Uterus (tissue), 4 donors: ENCODE results near the gene HRAS. TPM values are rescaled to one million over a fixed set of nuclear protein-coding genes. Genes with fewer than 3 reads are reported as not detected.

ENCODE experiments used
- DNase-seq, 2 donors: peaks; one replicate each; pipeline ENCODE4 v3.0.0-alpha.2; 2019 to 2020
- H3K27ac ChIP-seq, 2 donors: fragments of 200-600 bp; sonication (generic); 1 replicate in 1 of 2; 2 replicates in 1 of 2; pipeline ENCODE4 v1.5.1; 2016 to 2018
- H3K27me3 ChIP-seq, 2 donors: fragments of 200-600 bp; sonication (generic); one replicate each; pipeline ENCODE4 v1.5.1; 2018 to 2019; ENCODE audit warnings: control low read depth in 1 of 2
- H3K36me3 ChIP-seq, 2 donors: fragments of 200-600 bp; sonication (generic); one replicate each; pipeline ENCODE4 v1.5.1; 2019; ENCODE audit warnings: control low read depth in 1 of 2
- H3K4me1 ChIP-seq, 2 donors: fragments of 200-600 bp; sonication (generic); one replicate each; pipeline ENCODE4 v1.5.1; 2018 to 2019; ENCODE audit warnings: control low read depth in 1 of 2
- H3K4me3 ChIP-seq, 2 donors: fragments of 200-600 bp; sonication (generic); 1 replicate in 1 of 2; 2 replicates in 1 of 2; pipeline ENCODE4 v1.5.1; 2018 to 2019; ENCODE audit warnings: mild to moderate bottlenecking in 1 of 2
- H3K9me3 ChIP-seq, 2 donors: fragments of 200-600 bp; sonication (generic); one replicate each; pipeline ENCODE4 v1.5.1; 2019; ENCODE audit warnings: control low read depth in 1 of 2
- POLR2A ChIP-seq, 2 donors: fragments of 450-650 bp; IDR thresholded peaks; one replicate each; pipeline ENCODE4 v1.6.1; 2016; ENCODE audit warnings: antibody characterized with exemption in 2 of 2, mild to moderate bottlenecking in 1 of 2, moderate library complexity in 1 of 2
- intact Hi-C: fragments of 100-400 bp; cut with DNase I; formaldehyde crosslinking; loops from one replicate; pipeline ENCODE4 v1.15.1; 2023; ENCODE audit warnings: low total_unique reads
- total RNA-seq, 4 donors: library from RNA; depleted of rRNA in 3 of 4; stranded (reverse); fragments of >200 nt in 3 of 4; gene quantifications; one replicate each; pipeline versions ENCODE4 v1.1.0 to v1.2.4, GENCODE V29; 2014 to 2023
- TF ChIP-seq, protein P1 (sequence below), 4 experiments: fragments of 200-600 bp in 2 of 4; fragments of 450-650 bp in 2 of 4; sonication (generic) in 2 of 4; IDR thresholded peaks; one replicate each; pipeline ENCODE4 v1.5.1; 2016 to 2019; ENCODE audit warnings: antibody characterized with exemption in 4 of 4, mild to moderate bottlenecking in 2 of 4, moderate library complexity in 1 of 4
- donor health status: DM: yes; HTN: yes; CAD: no.

HRAS gene
- total RNA-seq, 4 donors from 2014 or later: 5.4 to 37.6 (median 23.8) TPM

DNA sequence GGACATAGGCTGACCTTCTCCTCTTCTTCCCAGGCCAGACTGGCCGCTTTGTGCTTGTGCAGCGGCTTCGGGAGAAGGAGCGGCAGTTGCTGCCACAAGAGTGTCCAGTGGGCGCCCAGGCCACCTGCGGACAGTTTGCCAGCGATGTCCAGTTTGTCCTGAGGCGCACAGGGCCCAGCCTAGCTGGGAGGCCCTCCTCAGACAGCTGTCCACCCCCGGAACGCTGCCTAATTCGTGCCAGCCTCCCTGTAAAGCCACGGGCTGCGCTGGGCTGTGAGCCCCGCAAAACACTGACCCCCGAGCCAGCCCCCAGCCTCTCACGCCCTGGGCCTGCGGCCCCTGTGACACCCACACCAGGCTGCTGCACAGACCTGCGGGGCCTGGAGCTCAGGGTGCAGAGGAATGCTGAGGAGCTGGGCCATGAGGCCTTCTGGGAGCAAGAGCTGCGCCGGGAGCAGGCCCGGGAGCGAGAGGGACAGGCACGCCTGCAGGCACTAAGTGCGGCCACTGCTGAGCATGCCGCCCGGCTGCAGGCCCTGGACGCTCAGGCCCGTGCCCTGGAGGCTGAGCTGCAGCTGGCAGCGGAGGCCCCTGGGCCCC is 26.8 kb upstream of the HRAS start:
- H3K36me3 ChIP-seq: no peaks in the 10 kb centered on the region
- no peak for DNase-seq
- no peak for TF ChIP-seq POLR2A (IDR thresholded peaks at IDR 0.05)
- TF ChIP-seq, protein P1, sequence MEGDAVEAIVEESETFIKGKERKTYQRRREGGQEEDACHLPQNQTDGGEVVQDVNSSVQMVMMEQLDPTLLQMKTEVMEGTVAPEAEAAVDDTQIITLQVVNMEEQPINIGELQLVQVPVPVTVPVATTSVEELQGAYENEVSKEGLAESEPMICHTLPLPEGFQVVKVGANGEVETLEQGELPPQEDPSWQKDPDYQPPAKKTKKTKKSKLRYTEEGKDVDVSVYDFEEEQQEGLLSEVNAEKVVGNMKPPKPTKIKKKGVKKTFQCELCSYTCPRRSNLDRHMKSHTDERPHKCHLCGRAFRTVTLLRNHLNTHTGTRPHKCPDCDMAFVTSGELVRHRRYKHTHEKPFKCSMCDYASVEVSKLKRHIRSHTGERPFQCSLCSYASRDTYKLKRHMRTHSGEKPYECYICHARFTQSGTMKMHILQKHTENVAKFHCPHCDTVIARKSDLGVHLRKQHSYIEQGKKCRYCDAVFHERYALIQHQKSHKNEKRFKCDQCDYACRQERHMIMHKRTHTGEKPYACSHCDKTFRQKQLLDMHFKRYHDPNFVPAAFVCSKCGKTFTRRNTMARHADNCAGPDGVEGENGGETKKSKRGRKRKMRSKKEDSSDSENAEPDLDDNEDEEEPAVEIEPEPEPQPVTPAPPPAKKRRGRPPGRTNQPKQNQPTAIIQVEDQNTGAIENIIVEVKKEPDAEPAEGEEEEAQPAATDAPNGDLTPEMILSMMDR (IDR thresholded peaks at IDR 0.05): no peak
- intact Hi-C loops: no loop called here
- no peaks in the 10 kb centered on the region for H3K9me3 ChIP-seq
- no peak overlapping the region for H3K4me3 ChIP-seq
- H3K27me3 ChIP-seq: no peaks in the 10 kb centered on the region
- H3K27ac ChIP-seq: no peak overlapping the region
- H3K4me1 ChIP-seq: peaks cover 0 to 6% of the 10 kb centered on the region in 2 donors

DNA sequence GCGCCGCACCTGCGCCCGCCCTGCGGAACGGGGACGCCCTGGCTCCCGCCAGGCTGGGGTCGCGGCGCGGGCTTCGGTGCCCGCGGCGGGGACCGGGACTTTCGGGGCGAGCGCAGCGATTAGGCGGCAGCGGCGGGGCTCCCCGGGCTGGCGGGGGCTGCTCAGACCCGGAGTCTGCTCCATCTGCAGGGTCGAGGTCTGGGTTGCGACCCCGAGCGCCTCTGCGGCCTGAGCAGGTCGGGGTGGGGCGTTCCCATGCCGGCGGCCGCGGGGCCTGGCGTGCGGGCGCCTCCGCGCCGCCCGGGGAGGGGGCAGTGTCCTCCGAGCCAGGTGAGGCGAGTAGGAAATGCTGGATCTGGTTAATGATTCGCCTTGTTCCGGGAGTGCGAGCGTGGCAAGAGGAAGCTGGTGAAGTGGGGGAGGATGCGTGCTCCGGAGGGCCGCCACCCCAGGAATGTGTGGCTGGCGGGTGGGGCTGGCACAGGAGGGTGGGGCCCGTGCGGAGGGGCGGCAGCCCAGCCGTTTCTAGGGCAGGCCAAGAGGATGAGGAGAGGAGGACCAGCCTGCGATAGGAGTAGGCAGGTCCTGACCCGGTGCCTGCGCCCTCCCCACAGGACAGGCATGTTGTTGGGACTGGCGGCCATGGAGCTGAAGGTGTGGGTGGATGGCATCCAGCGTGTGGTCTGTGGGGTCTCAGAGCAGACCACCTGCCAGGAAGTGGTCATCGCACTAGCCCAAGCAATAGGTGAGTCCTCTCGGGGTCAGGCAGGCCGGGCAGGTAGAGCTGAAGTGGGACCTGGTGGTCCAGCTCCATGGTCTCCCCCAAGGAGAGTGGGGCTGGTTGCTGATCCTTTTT is 26.0 kb upstream of the HRAS start:
- Histone ChIP-seq H3K4me3 (peak overlapping the region; percentile 28 to 76), H3K27me3 (no peaks in the 10 kb centered on the region), H3K36me3 (no peaks in the 10 kb centered on the region), H3K4me1 (peaks cover 0 to 6% of the 10 kb centered on the region in 2 donors), H3K9me3 (no peaks in the 10 kb centered on the region), H3K27ac (peak overlapping the region in 1 of 2 donors; percentile 20)
- intact Hi-C loops: no loop called here
- TF ChIP-seq POLR2A (IDR thresholded peaks at IDR 0.05): no peak
- TF ChIP-seq, protein P1 (IDR thresholded peaks at IDR 0.05): no peak
- DNase-seq: no peak

DNA sequence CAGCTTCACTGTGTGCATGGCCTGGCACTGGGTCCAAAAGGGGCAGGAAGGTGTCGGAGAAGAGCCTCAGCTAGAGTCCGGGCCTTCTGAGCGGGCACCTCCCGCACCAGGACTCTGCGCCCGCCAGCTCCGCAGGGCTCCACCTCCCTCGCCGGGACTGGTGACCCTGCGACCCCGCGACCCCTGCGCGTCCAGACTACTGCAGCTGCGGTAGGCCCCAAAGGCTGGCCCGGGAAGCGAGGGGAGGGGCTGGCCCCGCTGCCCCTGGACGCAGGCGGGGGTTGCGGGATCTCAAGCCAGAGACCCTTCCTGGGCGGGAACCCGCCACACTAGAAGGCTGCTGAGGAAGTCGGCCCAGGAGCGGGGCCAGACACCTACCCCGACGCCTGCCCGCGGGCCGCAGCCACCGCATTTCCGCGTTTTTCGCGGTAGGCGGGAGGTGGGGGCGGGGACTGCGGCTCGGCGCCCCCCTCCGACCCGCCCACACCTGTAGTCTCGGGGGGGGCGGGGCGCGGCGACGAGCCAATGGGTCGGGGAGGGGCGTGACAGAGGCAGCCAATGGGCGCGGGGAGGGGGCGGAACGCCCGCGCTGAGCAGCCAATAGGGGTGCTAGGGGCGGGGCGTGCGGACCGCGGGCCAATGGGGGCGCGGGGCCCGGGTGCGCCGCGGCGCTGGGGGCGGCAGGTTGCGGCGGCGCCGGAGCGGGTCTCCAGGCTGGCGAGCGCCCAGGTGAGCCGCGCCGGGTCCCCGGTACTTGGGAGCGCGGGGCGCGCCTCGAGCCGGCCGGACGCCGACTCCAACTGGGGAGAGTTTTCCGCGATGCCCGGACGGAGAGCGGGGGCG is 25.1 kb upstream of the HRAS start, which contains the start of the genes LMNTD2 and RASSF7:
LMNTD2 (minus strand) TSS at position 434 of the 843 bp plus-strand sequence; CDS start at position 412, 22 bp downstream.
RASSF7 (plus strand) TSS at position 666 of the 843 bp plus-strand sequence. CDS start 799 bp downstream, outside the sequence.
- no peaks in the 10 kb centered on the region for H3K36me3 ChIP-seq
- no peaks in the 10 kb centered on the region for H3K9me3 ChIP-seq
- peak within 1 kb of the TSS; percentile 46 to 76 for H3K4me3 ChIP-seq
- H3K4me1 ChIP-seq: peaks cover 0 to 12% of the 10 kb centered on the region in 2 donors
- intact Hi-C loops: no loop called here
- peak; percentile 85 to 87 for DNase-seq
- TF ChIP-seq, protein P1 (IDR thresholded peaks at IDR 0.05): peak in 1 of 4 experiments; percentile 15
- TF ChIP-seq POLR2A (IDR thresholded peaks at IDR 0.05): peak in 1 of 2 donors; percentile 45
- peak within 1 kb of the TSS in 1 of 2 donors; percentile 20 for H3K27ac ChIP-seq
- peaks cover 0 to 3% of the 10 kb centered on the region in 2 donors for H3K27me3 ChIP-seq

DNA sequence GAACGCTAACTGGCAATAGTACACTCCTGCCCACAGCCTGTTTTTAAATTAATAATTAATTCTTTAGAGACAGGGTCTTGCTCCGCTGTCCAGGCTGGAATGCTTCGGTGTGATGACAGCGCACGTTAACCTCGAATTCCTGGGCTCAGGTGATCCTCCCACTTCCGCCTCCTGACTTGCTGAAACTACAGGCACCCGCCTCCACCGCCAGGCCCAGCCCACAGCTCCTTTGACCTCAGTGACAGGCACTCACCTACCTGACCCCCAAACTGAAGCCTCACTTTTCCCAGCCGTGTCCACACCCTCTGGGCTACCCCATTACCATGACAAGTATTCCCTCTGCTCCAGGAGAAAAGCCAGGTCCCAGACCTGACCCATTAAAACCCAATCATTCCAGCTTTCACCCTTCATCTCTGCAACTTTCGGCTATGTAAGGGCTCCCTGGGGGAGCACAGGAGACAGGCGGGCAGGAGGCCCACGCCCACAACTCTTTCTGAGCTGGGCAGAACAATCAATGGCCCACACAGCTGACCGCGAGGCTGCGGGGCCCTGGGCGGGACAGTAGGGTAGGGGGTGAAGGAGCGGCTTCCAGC is 24.4 kb upstream of the HRAS start:
- TF ChIP-seq, protein P1 (IDR thresholded peaks at IDR 0.05): no peak
- no peak for TF ChIP-seq POLR2A (IDR thresholded peaks at IDR 0.05)
- Histone ChIP-seq H3K27me3 (peaks cover 0 to 8% of the 10 kb centered on the region in 2 donors), H3K27ac (no peak overlapping the region), H3K4me3 (peak overlapping the region; percentile 46 to 76), H3K36me3 (no peaks in the 10 kb centered on the region), H3K9me3 (no peaks in the 10 kb centered on the region), H3K4me1 (peaks cover 0 to 17% of the 10 kb centered on the region in 2 donors)
- intact Hi-C loops: loop anchor here (5.0 kb wide), 1 partner anchor 162 kb away; no protein-coding TSS in a partner anchor
- DNase-seq: no peak
